ENCODE data around the gene SYTL5.
"Not testable (repeated sequence)": the region's sequence is repeated elsewhere in the genome, so short reads cannot be mapped to it uniquely, and the experiment has no call there.

SYTL5 gene

DNA sequence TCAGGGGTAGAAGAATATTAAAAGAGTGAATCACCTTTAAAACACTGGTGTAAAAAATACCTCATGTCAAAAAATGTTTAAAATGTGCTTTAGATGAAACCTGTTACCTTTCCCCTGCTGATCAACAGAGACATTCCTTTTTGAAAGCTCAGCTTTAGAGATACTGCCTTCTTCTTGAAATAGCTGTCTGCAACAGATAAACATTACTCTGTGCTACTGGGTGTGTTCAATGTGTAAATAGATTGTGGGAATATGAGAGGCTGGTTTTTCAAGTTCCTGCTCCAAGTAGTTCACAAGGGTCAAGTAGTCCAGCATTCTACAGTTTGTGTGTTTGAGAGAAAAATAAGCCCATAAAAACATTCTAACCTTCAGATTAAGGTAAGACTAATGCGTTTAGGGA is at the start of gene SYTL5:
TSS of gene SYTL5 (plus strand) at position 263 of the 400 bp plus-strand sequence. CDS start 27,337 bp downstream, outside the sequence.
- DNase-seq (ENCODE audit: low read depth, low spot score), result no peak

GRCh38 chrX:37958525-37959211 is 47.7 kb upstream of the SYTL5 start:
- peak; percentile 59 for DNase-seq (ENCODE audit: low read depth, low spot score)

DNA sequence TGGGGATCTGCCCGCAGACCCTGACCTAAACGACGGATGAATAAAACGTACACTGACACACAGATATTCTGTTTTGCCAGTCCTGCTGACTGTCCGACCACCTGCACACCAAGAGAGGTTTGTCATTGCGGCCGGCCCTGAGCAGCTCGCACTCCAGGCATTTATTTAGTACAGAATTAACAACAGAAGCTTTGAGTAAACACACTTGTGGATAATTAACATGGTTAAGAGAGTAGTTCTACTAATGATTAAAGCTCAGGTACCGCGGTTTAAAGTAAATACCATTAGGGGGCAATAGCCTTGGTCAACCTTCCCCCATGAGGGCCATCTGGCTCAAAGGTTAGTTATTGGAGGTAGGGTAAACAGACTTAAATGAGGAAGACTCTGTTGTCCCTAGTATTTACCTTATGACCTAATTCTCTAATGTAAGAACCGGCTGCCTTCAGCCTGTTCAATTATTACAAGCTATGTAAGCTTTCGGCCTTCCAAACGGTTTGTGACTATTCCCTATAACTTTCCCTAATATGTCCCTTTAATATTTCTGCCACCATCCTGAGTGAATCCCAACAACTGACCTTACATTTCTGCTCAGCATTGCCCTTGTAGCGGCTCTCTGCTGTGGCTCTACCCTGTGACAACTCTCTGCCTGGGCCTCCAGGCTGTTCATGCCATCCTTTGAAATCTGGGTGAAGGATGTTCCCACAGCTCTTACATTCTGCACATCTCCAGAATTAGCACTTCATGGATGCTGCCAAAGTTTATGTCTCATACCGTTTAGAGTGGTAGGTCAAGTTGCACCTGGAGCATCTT is 46.9 kb upstream of the SYTL5 start:
- no peak for DNase-seq (ENCODE audit: low read depth, low spot score)

DNA sequence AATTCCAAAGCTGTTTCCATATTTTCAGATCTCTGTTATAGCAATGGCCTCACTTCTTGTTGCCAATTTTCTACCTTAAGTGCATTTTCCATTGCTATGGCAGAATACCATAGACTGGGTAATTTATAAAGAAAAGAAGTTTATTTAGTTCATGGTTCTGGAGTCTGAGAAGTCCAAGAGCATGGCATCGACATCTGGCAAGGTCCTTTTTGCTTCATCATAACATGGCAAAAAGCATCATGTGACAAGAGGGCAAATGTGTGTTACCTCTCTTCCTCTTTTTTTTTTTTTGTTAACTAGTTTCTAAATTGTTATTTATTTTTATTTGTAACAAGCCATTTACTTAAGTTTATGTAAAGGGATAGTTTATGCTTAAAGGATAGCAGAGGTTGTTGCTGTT is 45.2 kb upstream of the SYTL5 start:
- DNase-seq (ENCODE audit: low read depth, low spot score), result no peak

DNA sequence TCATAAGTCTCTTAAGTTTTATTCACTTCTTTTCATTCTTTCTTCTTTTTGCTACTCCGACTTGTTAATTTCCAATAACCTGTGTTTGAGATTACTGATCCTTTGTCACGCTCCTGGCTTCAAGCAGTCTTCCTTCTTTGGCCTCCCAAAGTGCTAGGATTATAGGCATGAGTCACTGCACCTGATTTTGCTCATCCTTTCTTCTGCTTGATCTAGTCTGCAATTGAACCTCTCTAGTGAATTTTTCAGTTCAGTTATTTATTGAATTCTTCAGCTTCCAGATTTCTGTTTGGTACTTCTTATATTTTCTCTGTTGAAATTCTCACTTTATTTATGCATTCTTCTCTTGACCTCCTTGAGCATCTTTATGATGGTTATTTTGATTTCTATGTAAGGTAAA is 38.6 kb upstream of the SYTL5 start:
- no peak for DNase-seq (ENCODE audit: low read depth, low spot score)

DNA sequence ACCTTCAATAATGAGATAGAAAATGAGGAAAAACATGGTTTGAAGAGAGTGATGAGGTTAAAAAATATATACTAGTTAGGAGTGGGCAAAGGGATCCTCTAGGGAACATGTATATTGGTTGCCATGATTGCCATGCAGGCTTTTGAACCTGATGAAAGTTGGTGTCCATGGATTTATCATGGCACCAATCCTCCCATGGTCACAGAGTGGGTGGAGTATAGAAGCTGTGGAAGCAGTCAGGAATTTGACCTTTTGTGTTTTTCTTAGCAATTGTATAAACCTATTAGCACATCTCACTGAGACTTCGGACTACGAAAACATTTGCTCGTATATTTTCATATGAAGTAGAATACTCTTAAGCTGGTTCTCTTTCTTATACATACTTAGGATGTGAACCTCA is 30.9 kb upstream of the SYTL5 start:
- DNase-seq (ENCODE audit: low read depth, low spot score), result no peak

- no peak for DNase-seq (ENCODE audit: low read depth, low spot score)
Observed at GRCh38 chrX:37976153-37976552, 30.2 kb upstream of the SYTL5 start.

- no peak for DNase-seq (ENCODE audit: low read depth, low spot score)
Observed at GRCh38 chrX:37984880-37985279, 21.5 kb upstream of the SYTL5 start.

- DNase-seq (ENCODE audit: low read depth, low spot score), result peak; percentile 47
Observed at GRCh38 chrX:37986893-37987292, 19.5 kb upstream of the SYTL5 start.

GRCh38 chrX:37989304-37989703 is 17.0 kb upstream of the SYTL5 start:
- DNase-seq (ENCODE audit: low read depth, low spot score), result no peak

DNA sequence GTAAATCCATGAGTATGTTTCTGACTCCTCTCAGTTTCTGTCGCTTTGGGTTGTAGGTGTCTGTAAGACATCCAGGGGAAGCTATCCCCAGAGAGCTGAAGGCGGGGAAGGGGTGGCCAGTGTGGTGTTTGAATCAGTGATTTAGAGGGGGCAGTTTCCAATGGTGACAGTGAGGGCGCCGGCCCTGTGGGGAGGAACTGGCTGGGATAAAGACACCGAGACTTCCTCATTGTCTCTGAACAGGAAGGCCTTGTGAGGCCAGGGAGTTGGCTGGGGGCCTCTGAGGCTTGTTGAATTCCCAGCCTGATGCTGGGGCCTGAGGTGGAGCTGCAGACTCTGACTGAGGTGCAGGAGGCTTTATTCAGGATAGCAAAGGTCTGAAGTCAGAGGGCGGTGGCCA is 15.1 kb upstream of the SYTL5 start:
- not testable (repeated sequence) for DNase-seq (ENCODE audit: low read depth, low spot score)

- no peak for DNase-seq (ENCODE audit: low read depth, low spot score)
Observed at GRCh38 chrX:37993176-37993575, 13.2 kb upstream of the SYTL5 start.

- no peak for DNase-seq (ENCODE audit: low read depth, low spot score)
Observed at GRCh38 chrX:37993837-37994619, 12.3 kb upstream of the SYTL5 start.

GRCh38 chrX:37995428-37995827 is 10.9 kb upstream of the SYTL5 start:
- DNase-seq (ENCODE audit: low read depth, low spot score), result no peak

DNA sequence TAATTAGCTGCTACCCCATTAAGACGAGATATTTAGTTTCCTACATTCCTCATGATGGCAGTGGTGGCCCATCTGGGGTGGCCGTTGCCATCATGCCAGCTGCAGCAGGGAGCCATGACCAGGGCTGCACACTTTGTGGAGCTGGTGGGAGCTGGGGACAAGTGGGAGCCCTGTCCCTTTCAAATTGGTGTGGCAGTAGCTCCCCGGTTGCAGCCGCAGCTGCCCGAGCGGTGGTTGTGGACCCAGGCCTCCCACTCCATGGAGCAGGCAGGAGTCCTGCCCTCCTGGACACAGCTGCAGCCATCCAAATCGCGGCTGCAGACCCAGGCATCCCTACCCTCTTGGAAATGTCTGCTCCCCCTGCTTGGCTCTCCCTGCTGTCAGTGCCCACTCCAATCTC is 9.3 kb upstream of the SYTL5 start:
- DNase-seq (ENCODE audit: low read depth, low spot score), result no peak

GRCh38 chrX:37998586-37999262 is 7.6 kb upstream of the SYTL5 start:
- DNase-seq (ENCODE audit: low read depth, low spot score), result peak; percentile 27

GRCh38 chrX:38000706-38001105 is 5.6 kb upstream of the SYTL5 start:
- DNase-seq (ENCODE audit: low read depth, low spot score), result no peak

GRCh38 chrX:38004046-38004445 is 2.3 kb upstream of the SYTL5 start:
- DNase-seq (ENCODE audit: low read depth, low spot score), result no peak

GRCh38 chrX:38006778-38007177 is 425 bp downstream of the SYTL5 start:
- no peak for DNase-seq (ENCODE audit: low read depth, low spot score)

- no peak for DNase-seq (ENCODE audit: low read depth, low spot score)
Observed at GRCh38 chrX:38008658-38009057, 2.3 kb downstream of the SYTL5 start.

GRCh38 chrX:38009641-38010040 is 3.3 kb downstream of the SYTL5 start:
- no peak for DNase-seq (ENCODE audit: low read depth, low spot score)

Measured in astrocyte of the hippocampus (primary cell).